HepG2 (cell line): Measurements from ENCODE around the gene CTSO.

Source experiments
- CBX1 ChIP-seq: IDR thresholded peaks from one replicate; pipeline ENCODE4 v1.6.1; 2016; ENCODE audit warnings: antibody characterized with exemption, low read depth
- FOXM1 ChIP-seq: sonication (generic); formaldehyde crosslinking; IDR thresholded peaks from 2 replicates; pipeline ENCODE4 v1.5.0; 2020; ENCODE audit warnings: missing genetic modification reagents
- GTF3A ChIP-seq: sonication (generic); formaldehyde crosslinking; conservative IDR thresholded peaks from 2 replicates; pipeline ENCODE4 v1.4.0; 2020; ENCODE audit warnings: mild to moderate bottlenecking, missing genetic modification reagents
- KDM5A ChIP-seq: fragments of 200-600 bp; sonication (generic); IDR thresholded peaks from 2 replicates; pipeline ENCODE4 v1.7.0; 2018; ENCODE audit warnings: antibody characterized with exemption, mild to moderate bottlenecking, low read length, borderline replicate concordance
- MATR3 ChIP-seq: sonication (generic); formaldehyde crosslinking; IDR thresholded peaks from 2 replicates; pipeline ENCODE4 v1.4.0; 2020; ENCODE audit warnings: missing genetic modification reagents
- NFIC ChIP-seq: IDR thresholded peaks from 2 replicates; pipeline ENCODE4 v1.6.1; 2012; ENCODE audit warnings: mild to moderate bottlenecking, low read length, inconsistent platforms
- SRSF9 ChIP-seq: fragments of 200-400 bp; formaldehyde crosslinking; IDR thresholded peaks from 2 replicates; pipeline ENCODE4 v1.6.1; 2018; ENCODE audit warnings: borderline replicate concordance, mild to moderate bottlenecking, low read depth, low read length; ENCODE audit not compliant: insufficient read depth, poor library complexity, severe bottlenecking
- SSRP1 ChIP-seq: IDR thresholded peaks from 2 replicates; pipeline ENCODE4 v1.6.1; 2016; ENCODE audit warnings: control low read depth
- TF ChIP-seq, protein P1 (sequence below): IDR thresholded peaks from 2 replicates; pipeline ENCODE4 v1.6.1; 2016

DNA sequence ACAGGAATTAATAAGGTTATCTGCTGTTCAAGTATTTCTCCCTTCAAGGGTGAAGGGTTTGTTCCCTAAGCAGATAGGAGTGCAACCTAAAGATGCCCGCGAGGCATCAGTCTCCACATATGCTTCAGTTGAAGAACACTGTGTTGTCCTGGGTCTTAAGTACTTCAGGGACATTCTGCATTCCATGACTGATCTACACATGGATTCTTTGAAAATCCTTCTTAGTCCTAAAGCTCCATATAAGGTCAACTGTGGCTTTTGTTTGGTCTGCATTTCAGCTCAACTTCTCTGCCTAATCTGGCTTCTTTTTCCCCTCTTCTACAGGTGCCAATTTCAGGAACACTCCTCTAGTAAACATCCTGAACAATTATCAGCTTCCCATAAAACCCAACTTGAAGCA, 21.8 kb upstream of the CTSO start:
- no peak for TF ChIP-seq CBX1
- TF ChIP-seq SRSF9 = no peak
- no peak for TF ChIP-seq NFIC
- TF ChIP-seq GTF3A = no peak
- TF ChIP-seq SSRP1 (CRISPR knock-in tag) = no peak
- TF ChIP-seq FOXM1 (CRISPR knock-in tag) = no peak
- TF ChIP-seq, protein P1, sequence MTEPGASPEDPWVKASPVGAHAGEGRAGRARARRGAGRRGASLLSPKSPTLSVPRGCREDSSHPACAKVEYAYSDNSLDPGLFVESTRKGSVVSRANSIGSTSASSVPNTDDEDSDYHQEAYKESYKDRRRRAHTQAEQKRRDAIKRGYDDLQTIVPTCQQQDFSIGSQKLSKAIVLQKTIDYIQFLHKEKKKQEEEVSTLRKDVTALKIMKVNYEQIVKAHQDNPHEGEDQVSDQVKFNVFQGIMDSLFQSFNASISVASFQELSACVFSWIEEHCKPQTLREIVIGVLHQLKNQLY (CRISPR knock-in tag) = no peak
- TF ChIP-seq MATR3 = no peak
- no peak for TF ChIP-seq KDM5A
